Posterior vena cava (tissue), 2 donors: ENCODE data around the gene CPNE6. TPM values are rescaled to one million over a fixed set of nuclear protein-coding genes. Genes with fewer than 3 reads are reported as not detected.

Experiments
- DNase-seq: peaks from one replicate; pipeline ENCODE4 v3.0.0-alpha.2; 2020; ENCODE audit warnings: low spot score
- intact Hi-C, 2 donors: fragments of 100-400 bp; cut with DNase I; formaldehyde crosslinking; loops; one replicate each; pipeline versions ENCODE4 v1.14.1 to v1.14.2; 2022 to 2023
- total RNA-seq, 2 donors: library from RNA; stranded (reverse); fragmentation: NEBNext Ultra II Directional; extraction: Animal tissue kit (Norgen Biotek cat#: 25700); gene quantifications; one replicate each; pipeline ENCODE4 v1.2.1, GENCODE V29; 2021
- donor health status: DM: yes; HTN: yes; CAD: no.
- donor health status: DM: yes; HTN: yes; CAD: no.

CPNE6 gene
- total RNA-seq, 2 donors from 2014 or later, result 0.32 to 1.3 TPM

GRCh38 chr14:24115422-24116127 is 44.2 kb downstream of the CPNE6 start:
- no peak for DNase-seq
- intact Hi-C loops, result no loop called here

- intact Hi-C loops, result no loop called here
- no peak for DNase-seq
Observed at GRCh38 chr14:24116128-24116814, 44.9 kb downstream of the CPNE6 start.

- DNase-seq, result no peak
- intact Hi-C loops, result no loop called here
Observed at GRCh38 chr14:24117179-24117578, 45.8 kb downstream of the CPNE6 start.

- no peak for DNase-seq
- intact Hi-C loops, result no loop called here
Observed at GRCh38 chr14:24119691-24120090, 48.3 kb downstream of the CPNE6 start.

- no peak for DNase-seq
Observed at GRCh38 chr14:24121210-24121609, 49.8 kb downstream of the CPNE6 start.

GRCh38 chr14:24122416-24122815 is 51.1 kb downstream of the CPNE6 start:
- intact Hi-C loops, result no loop called here
- no peak for DNase-seq

More at GRCh38 chr14:24121210-24121609, 49.8 kb downstream of the CPNE6 start:
- intact Hi-C loops, result no loop called here

GRCh38 chr14:24122898-24123297 is 51.5 kb downstream of the CPNE6 start:
- intact Hi-C loops, result no loop called here
- DNase-seq, result no peak

- intact Hi-C loops, result no loop called here
- DNase-seq, result no peak
Observed at GRCh38 chr14:24123424-24124417, 52.4 kb downstream of the CPNE6 start.

GRCh38 chr14:24126939-24127338 is 55.6 kb downstream of the CPNE6 start:
- intact Hi-C loops, result no loop called here
- no peak for DNase-seq

GRCh38 chr14:24127673-24128072 is 56.3 kb downstream of the CPNE6 start:
- intact Hi-C loops, result no loop called here
- no peak for DNase-seq

Other genes with a start within 250 kb of the CPNE6 start
- gene DHRS4, start 117.8 kb upstream of the CPNE6 start, total RNA-seq, result 10 to 100 TPM; 15.4 to 16.9 TPM
- 10 to 100 TPM; 15.1 to 16.9 TPM for gene DHRS4L2, start 82.6 kb upstream of the CPNE6 start, total RNA-seq
- gene CARMIL3, start 19.6 kb upstream of the CPNE6 start, total RNA-seq, result under 1 TPM; 0.14 to 0.23 TPM
- 10 to 100 TPM; 18.8 to 27.4 TPM for gene PCK2, start 22.7 kb downstream of the CPNE6 start, total RNA-seq
- gene DCAF11, start 43.2 kb downstream of the CPNE6 start, total RNA-seq, result 10 to 100 TPM; 32.2 to 37.1 TPM
- 1 to 10 TPM; 1.1 to 1.4 TPM for gene NRL, start 43.4 kb downstream of the CPNE6 start, total RNA-seq
- gene FITM1, start 59.1 kb downstream of the CPNE6 start, total RNA-seq, result under 1 TPM in 1 of 2 donors, not detected in 1; 0.38 TPM
- gene PSME1, start 64.6 kb downstream of the CPNE6 start, total RNA-seq, result 100 to 1,000 TPM; 114 to 119 TPM
- 10 to 100 TPM; 10.9 to 14.2 TPM for gene EMC9, start 70.0 kb downstream of the CPNE6 start, total RNA-seq
- 10 to 100 TPM; 72.6 to 97.7 TPM for gene PSME2, start 75.0 kb downstream of the CPNE6 start, total RNA-seq
- 10 to 100 TPM; 34.9 to 53.7 TPM for gene RNF31, start 75.9 kb downstream of the CPNE6 start, total RNA-seq
- 10 to 100 TPM; 53.7 to 92.4 TPM for gene IRF9, start 89.7 kb downstream of the CPNE6 start, total RNA-seq
- 1 to 10 TPM; 8.0 to 9.4 TPM for gene REC8, start 100.5 kb downstream of the CPNE6 start, total RNA-seq
- 10 to 100 TPM; 24.9 to 30.6 TPM for gene IPO4, start 117.3 kb downstream of the CPNE6 start, total RNA-seq
- gene TM9SF1, start 123.9 kb downstream of the CPNE6 start, total RNA-seq, result 10 to 100 TPM; 30.1 to 35.2 TPM
- gene TSSK4, start 134.1 kb downstream of the CPNE6 start, total RNA-seq, result not detected
- 10 to 100 TPM; 41.8 to 42.7 TPM for gene CHMP4A, start 141.9 kb downstream of the CPNE6 start, total RNA-seq
- 10 to 100 TPM; 22.1 to 23.1 TPM for gene MDP1, start 144.5 kb downstream of the CPNE6 start, total RNA-seq
- 100 to 1,000 TPM; 121 to 125 TPM for gene NEDD8, start 160.8 kb downstream of the CPNE6 start, total RNA-seq
- gene GMPR2, start 161.4 kb downstream of the CPNE6 start, total RNA-seq, result 10 to 100 TPM; 34.4 to 42.0 TPM
- 10 to 100 TPM; 77.8 to 85.1 TPM for gene TINF2, start 171.1 kb downstream of the CPNE6 start, total RNA-seq
- 1 to 10 TPM in 1 of 2 donors, under 1 TPM in 1; 0.14 to 1.7 TPM for gene TGM1, start 191.6 kb downstream of the CPNE6 start, total RNA-seq
- gene RABGGTA, start 200.0 kb downstream of the CPNE6 start, total RNA-seq, result 10 to 100 TPM; 14.5 to 17.3 TPM
- gene DHRS1, start 228.2 kb downstream of the CPNE6 start, total RNA-seq, result 10 to 100 TPM; 14.0 to 17.9 TPM
- gene NOP9, start 228.3 kb downstream of the CPNE6 start, total RNA-seq, result 10 to 100 TPM; 19.2 to 20.9 TPM
- gene CIDEB, start 236.4 kb downstream of the CPNE6 start, total RNA-seq, result 10 to 100 TPM; 10.1 to 10.8 TPM
- gene LTB4R2, start 238.6 kb downstream of the CPNE6 start, total RNA-seq, result 1 to 10 TPM; 2.5 to 4.0 TPM
- 1 to 10 TPM; 5.6 TPM for gene LTB4R, start 239.9 kb downstream of the CPNE6 start, total RNA-seq